Measurements from ENCODE around the gene KCNN1. TPM values are rescaled to one million over a fixed set of nuclear protein-coding genes. Genes with fewer than 3 reads are reported as not detected.

The KCNN1 gene
- total and polyA plus RNA-seq, 2 donors = 0.27 to 1.3 TPM

DNA sequence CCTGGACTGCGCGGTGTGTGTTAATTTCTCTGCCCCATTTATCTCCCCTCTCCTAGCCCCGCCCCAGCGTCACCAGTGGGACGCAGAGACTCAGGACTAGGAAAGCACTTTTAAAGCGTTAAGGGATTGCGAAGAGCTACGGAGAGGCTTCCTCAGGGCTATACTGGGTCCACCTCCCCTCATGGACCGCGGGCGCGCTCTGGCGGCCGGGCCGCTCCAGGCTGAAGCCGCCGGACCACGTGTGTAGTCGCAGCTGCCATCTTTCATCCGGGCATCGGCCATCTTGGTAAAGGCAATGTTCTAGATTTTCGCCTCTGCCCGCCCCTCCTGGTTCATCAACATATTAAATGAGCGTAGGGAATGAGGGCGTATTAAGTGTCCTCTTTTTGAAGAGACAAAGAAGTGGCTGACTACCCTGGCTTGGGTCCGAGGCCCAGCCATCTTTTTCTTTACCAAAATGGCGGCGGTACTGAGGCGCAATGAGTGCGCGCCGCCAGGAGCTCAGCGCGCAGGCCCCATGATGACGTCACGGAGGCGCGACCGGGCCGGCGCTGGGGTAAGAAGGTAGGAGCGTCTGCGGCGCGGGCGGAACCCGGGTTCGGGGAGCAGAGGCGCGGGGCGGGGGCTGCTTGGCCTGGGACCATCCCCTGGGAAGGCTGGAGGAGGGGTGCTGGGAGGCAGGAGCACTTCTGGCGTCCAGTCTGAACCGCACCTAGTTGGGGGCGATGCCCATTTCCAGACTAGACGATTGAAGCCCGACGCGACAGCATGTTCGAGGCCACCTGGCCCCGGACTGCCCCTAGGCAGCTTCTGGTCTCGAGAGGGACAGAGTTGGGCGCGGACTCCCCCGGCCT, 34.2 kb upstream of the KCNN1 start, which contains the start of gene CCDC124:
Gene CCDC124 (plus strand): TSS at position 531 of the 854 bp plus-strand sequence. CDS start 3,406 bp downstream, outside the sequence.
- H3K27ac ChIP-seq (ENCODE audit: low read depth in 1 of 2, low read length in 1 of 2) = peak within 1 kb of the TSS; percentile 82 to 96
- peaks cover 6 to 18% of the 10 kb centered on the region in 2 donors for H3K4me1 ChIP-seq (ENCODE audit: control insufficient read depth in 2 of 2, insufficient read depth in 2 of 2, low read length in 2 of 2)
- H3K27me3 ChIP-seq (ENCODE audit: control insufficient read depth in 2 of 2, insufficient read depth in 1 of 2, low read length in 1 of 2) = peaks cover 5 to 11% of the 10 kb centered on the region in 2 donors
- DNase-seq (ENCODE audit: low read depth in 6 of 9, low spot score in 9 of 9) = peak; percentile 85 to 97 (median 90)
- no peaks in the 10 kb centered on the region for H3K9me3 ChIP-seq (ENCODE audit: control insufficient read depth in 2 of 2, insufficient read depth in 1 of 2, low read length in 1 of 2)
- peak within 1 kb of the TSS; percentile 61 to 91 for H3K4me3 ChIP-seq (ENCODE audit: low read length in 2 of 2)
- H3K36me3 ChIP-seq (ENCODE audit: control insufficient read depth in 2 of 2, insufficient read depth in 2 of 2, low read length in 1 of 2) = no peaks in the 10 kb centered on the region
- under 1% methylated on average over 64 of the region's 64 CpGs for WGBS

DNA sequence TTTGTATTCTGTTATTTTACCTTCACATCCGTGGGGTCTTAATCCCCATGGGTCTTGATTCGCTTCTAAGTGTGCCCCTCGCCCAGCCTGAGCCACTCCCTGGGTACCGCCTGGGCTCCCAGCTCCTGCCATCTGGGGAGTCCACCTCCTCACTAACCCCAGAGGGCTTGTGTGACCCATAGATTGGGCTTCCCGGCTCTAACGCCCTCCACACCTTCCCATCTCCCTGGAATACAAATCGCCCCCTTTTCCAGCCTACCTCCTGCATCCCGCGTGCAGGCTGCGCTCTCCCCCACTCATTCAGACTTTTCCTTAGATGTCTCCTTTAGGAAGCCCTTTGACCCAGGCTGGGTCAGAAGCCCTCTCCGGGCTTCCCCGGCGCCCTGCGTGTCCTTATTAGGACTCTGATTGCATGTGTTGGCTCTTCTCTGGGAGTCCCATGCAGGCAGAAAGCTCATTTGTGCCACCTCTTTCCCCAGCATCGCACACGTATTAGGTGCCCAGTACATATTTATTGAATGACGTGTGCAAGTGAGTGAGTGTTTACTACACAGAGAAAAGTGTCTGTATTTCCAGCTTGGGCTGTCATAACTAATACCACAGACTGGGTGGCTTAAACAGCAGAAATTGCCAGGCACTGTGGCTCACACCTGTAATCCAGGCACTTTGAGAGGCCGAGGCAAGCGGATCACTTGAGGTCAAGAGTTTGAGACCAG, 33.3 kb upstream of the KCNN1 start:
- Histone ChIP-seq H3K27me3 (ENCODE audit: control insufficient read depth in 2 of 2, insufficient read depth in 1 of 2, low read length in 1 of 2) (peaks cover 5 to 11% of the 10 kb centered on the region in 2 donors), H3K27ac (ENCODE audit: low read depth in 1 of 2, low read length in 1 of 2) (no peak overlapping the region), H3K36me3 (ENCODE audit: control insufficient read depth in 2 of 2, insufficient read depth in 2 of 2, low read length in 1 of 2) (peaks cover 0 to 1% of the 10 kb centered on the region in 2 donors), H3K4me1 (ENCODE audit: control insufficient read depth in 2 of 2, insufficient read depth in 2 of 2, low read length in 2 of 2) (peaks cover 6 to 18% of the 10 kb centered on the region in 2 donors), H3K4me3 (ENCODE audit: low read length in 2 of 2) (peak overlapping the region; percentile 61 to 91), H3K9me3 (ENCODE audit: control insufficient read depth in 2 of 2, insufficient read depth in 1 of 2, low read length in 1 of 2) (no peaks in the 10 kb centered on the region)
- DNase-seq (ENCODE audit: low read depth in 6 of 9, low spot score in 9 of 9) = no peak
- 38% methylated on average over 19 of the region's 19 CpGs for WGBS

DNA sequence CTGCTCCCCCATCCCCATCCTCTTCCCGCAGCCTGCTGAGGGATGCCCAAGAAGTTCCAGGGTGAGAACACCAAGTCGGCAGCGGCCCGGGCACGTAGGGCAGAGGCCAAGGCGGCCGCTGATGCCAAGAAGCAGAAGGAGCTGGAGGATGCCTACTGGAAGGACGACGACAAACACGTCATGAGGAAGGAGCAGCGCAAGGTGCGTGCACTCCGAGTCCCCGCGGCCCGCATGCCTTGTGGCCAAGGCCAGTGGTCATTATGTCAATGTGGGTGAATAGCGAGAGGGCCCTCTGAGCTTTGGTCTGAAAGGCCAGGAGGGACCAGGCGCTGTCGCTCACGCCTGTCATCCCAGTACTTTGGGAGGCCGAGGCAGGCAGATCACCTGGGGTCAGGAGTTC, 30.5 kb upstream of the KCNN1 start:
- no peak for DNase-seq (ENCODE audit: low read depth in 6 of 9, low spot score in 9 of 9)
- H3K27me3 ChIP-seq (ENCODE audit: control insufficient read depth in 2 of 2, insufficient read depth in 1 of 2, low read length in 1 of 2) = peaks cover 5 to 10% of the 10 kb centered on the region in 2 donors
- H3K36me3 ChIP-seq (ENCODE audit: control insufficient read depth in 2 of 2, insufficient read depth in 2 of 2, low read length in 1 of 2) = peaks cover 0 to 9% of the 10 kb centered on the region in 2 donors
- H3K9me3 ChIP-seq (ENCODE audit: control insufficient read depth in 2 of 2, insufficient read depth in 1 of 2, low read length in 1 of 2) = no peaks in the 10 kb centered on the region
- H3K4me1 ChIP-seq (ENCODE audit: control insufficient read depth in 2 of 2, insufficient read depth in 2 of 2, low read length in 2 of 2) = peaks cover 6 to 18% of the 10 kb centered on the region in 2 donors
- WGBS = 96% methylated on average over 21 of the region's 21 CpGs
- H3K27ac ChIP-seq (ENCODE audit: low read depth in 1 of 2, low read length in 1 of 2) = no peak overlapping the region
- no peak overlapping the region for H3K4me3 ChIP-seq (ENCODE audit: low read length in 2 of 2)

GRCh38 chr19:17937371-17937900, 29.5 kb upstream of the KCNN1 start:
- no peak for DNase-seq (ENCODE audit: low read depth in 6 of 9, low spot score in 9 of 9)
- WGBS = 93% methylated on average over 9 of the region's 9 CpGs
- no peak overlapping the region for H3K27ac ChIP-seq (ENCODE audit: low read depth in 1 of 2, low read length in 1 of 2)
- H3K27me3 ChIP-seq (ENCODE audit: control insufficient read depth in 2 of 2, insufficient read depth in 1 of 2, low read length in 1 of 2) = no peaks in the 10 kb centered on the region
- H3K4me1 ChIP-seq (ENCODE audit: control insufficient read depth in 2 of 2, insufficient read depth in 2 of 2, low read length in 2 of 2) = peaks cover 6 to 8% of the 10 kb centered on the region in 2 donors
- H3K36me3 ChIP-seq (ENCODE audit: control insufficient read depth in 2 of 2, insufficient read depth in 2 of 2, low read length in 1 of 2) = peaks cover 8 to 14% of the 10 kb centered on the region in 2 donors
- H3K9me3 ChIP-seq (ENCODE audit: control insufficient read depth in 2 of 2, insufficient read depth in 1 of 2, low read length in 1 of 2) = no peaks in the 10 kb centered on the region
- H3K4me3 ChIP-seq (ENCODE audit: low read length in 2 of 2) = no peak overlapping the region

GRCh38 chr19:17938092-17938845, 28.6 kb upstream of the KCNN1 start:
- Histone ChIP-seq H3K9me3 (ENCODE audit: control insufficient read depth in 2 of 2, insufficient read depth in 1 of 2, low read length in 1 of 2) (no peaks in the 10 kb centered on the region), H3K4me3 (ENCODE audit: low read length in 2 of 2) (no peak overlapping the region), H3K27me3 (ENCODE audit: control insufficient read depth in 2 of 2, insufficient read depth in 1 of 2, low read length in 1 of 2) (no peaks in the 10 kb centered on the region), H3K4me1 (ENCODE audit: control insufficient read depth in 2 of 2, insufficient read depth in 2 of 2, low read length in 2 of 2) (peaks cover 4 to 8% of the 10 kb centered on the region in 2 donors), H3K36me3 (ENCODE audit: control insufficient read depth in 2 of 2, insufficient read depth in 2 of 2, low read length in 1 of 2) (peaks cover 15% of the 10 kb centered on the region in 2 donors), H3K27ac (ENCODE audit: low read depth in 1 of 2, low read length in 1 of 2) (no peak overlapping the region)
- WGBS = 65% methylated on average over 7 of the region's 7 CpGs
- DNase-seq (ENCODE audit: low read depth in 6 of 9, low spot score in 9 of 9) = peak in 8 of 9 donors; percentile 55 to 81 (median 68)

DNA sequence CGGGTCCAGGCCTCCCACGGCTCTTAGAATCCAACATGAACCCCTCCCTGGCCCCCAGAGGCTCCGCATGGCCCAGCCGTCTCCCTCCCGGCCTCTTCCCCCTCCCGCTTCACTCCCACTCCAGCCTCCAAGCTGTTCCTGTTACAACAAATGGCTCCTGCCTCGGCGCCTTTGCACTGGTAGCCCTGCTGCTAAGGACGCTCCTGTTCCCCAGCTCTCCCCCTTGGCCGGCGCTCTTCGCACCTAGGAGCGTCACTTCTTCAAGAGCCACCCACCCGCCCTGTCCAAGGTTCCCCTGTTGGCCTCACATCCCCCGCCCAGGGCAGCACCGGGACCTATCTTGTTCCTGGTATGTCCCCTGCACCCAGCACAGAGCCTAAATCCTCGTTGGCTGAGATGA, 24.7 kb upstream of the KCNN1 start:
- Histone ChIP-seq H3K27me3 (ENCODE audit: control insufficient read depth in 2 of 2, insufficient read depth in 1 of 2, low read length in 1 of 2) (no peaks in the 10 kb centered on the region), H3K27ac (ENCODE audit: low read depth in 1 of 2, low read length in 1 of 2) (peak overlapping the region in 1 of 2 donors; percentile 13), H3K36me3 (ENCODE audit: control insufficient read depth in 2 of 2, insufficient read depth in 2 of 2, low read length in 1 of 2) (peaks cover 20 to 22% of the 10 kb centered on the region in 2 donors), H3K4me1 (ENCODE audit: control insufficient read depth in 2 of 2, insufficient read depth in 2 of 2, low read length in 2 of 2) (peaks cover 2 to 5% of the 10 kb centered on the region in 2 donors), H3K4me3 (ENCODE audit: low read length in 2 of 2) (no peak overlapping the region), H3K9me3 (ENCODE audit: control insufficient read depth in 2 of 2, insufficient read depth in 1 of 2, low read length in 1 of 2) (peaks cover 0 to 2% of the 10 kb centered on the region in 2 donors)
- whole genome bisulfite sequencing = 98% methylated on average over 17 of the region's 17 CpGs
- no peak for DNase-seq (ENCODE audit: low read depth in 6 of 9, low spot score in 9 of 9)

- no peak for DNase-seq (ENCODE audit: low read depth in 6 of 9, low spot score in 9 of 9)
- Histone ChIP-seq H3K36me3 (ENCODE audit: control insufficient read depth in 2 of 2, insufficient read depth in 2 of 2, low read length in 1 of 2) (peaks cover 20 to 22% of the 10 kb centered on the region in 2 donors), H3K9me3 (ENCODE audit: control insufficient read depth in 2 of 2, insufficient read depth in 1 of 2, low read length in 1 of 2) (peaks cover 0 to 3% of the 10 kb centered on the region in 2 donors), H3K27ac (ENCODE audit: low read depth in 1 of 2, low read length in 1 of 2) (peak overlapping the region in 1 of 2 donors; percentile 13), H3K4me1 (ENCODE audit: control insufficient read depth in 2 of 2, insufficient read depth in 2 of 2, low read length in 2 of 2) (peaks cover 5 to 9% of the 10 kb centered on the region in 2 donors), H3K27me3 (ENCODE audit: control insufficient read depth in 2 of 2, insufficient read depth in 1 of 2, low read length in 1 of 2) (no peaks in the 10 kb centered on the region), H3K4me3 (ENCODE audit: low read length in 2 of 2) (no peak overlapping the region)
- WGBS = 96% methylated on average over 41 of the region's 41 CpGs
Measured at GRCh38 chr19:17942582-17943273, 24.2 kb upstream of the KCNN1 start.

Data from thymus (tissue), 11 donors.